HG02970 (cell line): Measurements from ENCODE around the gene ALDH3B2.
"Not testable (repeated sequence)": the region's sequence is repeated elsewhere in the genome, so short reads cannot be mapped to it uniquely, and the experiment has no call there.

Experiments
- ATAC-seq: cut with Tn5 transposase; IDR thresholded peaks from one replicate; pipeline ENCODE4 v1.9.1; 2021; ENCODE audit warnings: mild to moderate bottlenecking, moderate library complexity, moderate number of reproducible peaks; ENCODE audit not compliant: unreplicated experiment, low FRiP score

The ALDH3B2 gene

DNA sequence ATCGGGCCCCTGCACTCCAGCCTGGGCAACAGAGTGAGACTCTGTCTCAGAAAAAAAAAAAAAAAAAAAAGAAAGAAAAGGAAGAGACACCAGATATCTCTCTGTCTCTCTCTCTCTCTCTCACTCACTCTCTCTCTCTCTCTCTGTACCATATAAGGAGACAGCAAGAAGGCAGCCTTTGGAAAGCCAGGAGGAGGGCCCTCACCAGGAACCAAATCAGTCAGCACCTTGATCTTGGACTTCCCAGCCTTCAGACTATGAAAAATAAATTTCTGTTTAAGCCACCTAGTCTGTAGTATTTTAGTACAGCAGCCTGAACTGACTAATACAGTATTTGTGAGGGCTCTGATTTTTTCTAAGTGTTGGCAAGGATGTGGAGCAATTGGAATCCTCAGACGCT, 13.6 kb upstream of the ALDH3B2 start:
- no peak for ATAC-seq

DNA sequence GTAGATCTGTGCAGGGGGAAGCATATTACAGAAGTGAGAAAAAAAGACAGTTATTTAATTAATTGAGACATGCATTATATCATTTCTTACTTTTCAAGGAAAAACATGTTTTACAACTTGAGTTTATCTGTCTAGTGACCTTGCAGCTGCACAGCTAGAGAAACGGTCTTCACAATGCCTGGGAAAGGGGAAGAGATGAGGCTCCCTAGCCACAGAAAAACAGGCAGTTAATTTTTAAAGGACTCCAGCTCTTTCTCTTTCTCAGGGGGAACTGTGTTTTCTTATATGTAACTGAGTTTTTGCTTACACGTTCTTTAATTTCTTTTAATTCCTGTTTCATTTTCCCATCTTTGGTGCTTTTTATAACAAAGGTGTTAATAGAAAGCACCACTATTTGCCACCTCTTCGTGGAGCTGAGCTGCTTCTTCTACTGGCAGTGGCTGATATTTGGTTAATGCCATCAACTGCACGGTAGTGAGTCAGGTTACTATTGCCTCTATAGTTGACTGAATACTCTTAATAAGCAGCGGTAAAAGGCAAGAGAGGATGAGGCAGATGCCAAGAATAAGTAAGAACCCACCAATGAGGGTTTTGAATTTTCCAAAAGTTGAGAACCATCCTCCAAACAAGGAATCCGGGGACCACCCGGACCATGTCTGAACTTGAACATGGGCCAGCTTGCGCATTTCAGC, 11.4 kb upstream of the ALDH3B2 start:
- not testable (repeated sequence) for ATAC-seq

DNA sequence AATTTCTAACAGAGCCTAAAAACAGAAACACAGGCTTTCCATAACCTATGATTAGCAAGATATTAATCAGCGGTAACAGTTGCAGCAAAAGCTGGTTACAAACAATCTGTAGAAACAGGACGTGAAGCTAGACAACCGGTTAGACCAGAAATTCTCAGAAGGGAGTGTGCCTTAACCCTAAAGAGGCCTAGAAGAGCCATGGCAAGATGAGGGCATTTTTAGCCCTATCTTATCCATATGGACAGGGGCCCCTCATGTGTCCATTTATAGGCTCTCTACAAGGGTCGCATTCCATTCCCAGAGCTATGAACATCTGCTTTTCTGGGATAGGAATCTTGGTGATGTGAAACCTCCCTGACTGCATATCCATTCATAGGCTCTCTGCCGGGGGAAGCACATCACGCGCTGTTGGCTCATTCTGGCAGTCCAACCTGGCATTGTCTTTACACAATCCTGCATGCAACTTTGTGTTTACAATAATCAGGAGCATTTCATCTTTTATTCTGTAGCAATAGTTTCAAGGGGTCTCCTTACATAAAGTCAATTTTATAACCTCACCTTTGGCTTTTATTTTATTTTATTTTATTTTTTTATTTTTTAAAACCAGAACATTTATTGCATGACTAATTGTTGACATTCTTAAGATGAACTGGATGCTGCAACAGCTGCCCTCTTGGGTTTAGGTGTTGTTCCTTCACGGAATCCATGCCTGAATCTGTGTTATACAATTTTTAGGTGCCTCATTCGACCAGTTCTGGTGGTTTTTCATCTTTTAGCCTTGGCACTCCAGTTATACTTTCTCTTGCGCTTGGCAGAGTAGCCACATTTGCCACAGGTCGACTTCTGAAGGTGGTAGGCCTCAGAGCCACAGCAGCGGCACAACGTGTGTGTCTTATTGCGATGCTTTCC, 8.0 kb upstream of the ALDH3B2 start:
- ATAC-seq: not testable (repeated sequence)

DNA sequence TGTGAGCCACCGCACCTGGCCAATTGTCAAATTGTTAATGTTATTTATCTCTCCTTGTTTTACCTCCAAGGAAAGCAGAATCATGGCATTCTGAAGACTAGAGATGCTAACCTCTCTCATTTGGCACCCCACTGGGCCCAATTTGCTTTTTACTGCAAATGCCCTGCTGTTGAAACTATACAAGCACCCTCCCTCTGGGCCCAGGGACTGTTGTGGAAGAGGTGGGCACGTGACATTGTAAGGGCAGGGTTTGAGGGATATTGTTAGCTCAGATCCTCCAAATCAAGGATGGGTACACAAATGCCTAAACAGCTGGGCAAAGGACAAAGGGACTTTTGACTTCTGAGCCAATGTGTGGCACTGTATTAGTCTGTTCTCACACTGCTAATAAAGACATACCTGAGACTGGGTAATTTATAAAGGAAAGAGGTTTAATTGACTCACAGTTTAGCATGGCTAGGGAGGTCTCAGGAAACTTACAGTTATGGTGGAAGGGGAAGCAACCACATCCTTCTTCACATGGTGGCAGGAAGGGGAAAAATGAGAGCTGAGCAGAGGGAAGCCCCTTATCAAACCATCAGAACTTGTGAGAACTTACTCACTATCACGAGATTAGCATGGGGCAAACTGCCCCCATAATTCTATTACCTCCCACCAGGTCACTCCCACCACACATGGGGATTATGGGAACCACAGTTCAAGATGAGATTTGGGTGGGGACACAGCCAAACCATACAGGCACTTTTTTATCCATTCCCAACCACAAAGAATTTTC, 6.5 kb upstream of the ALDH3B2 start:
- no peak for ATAC-seq

DNA sequence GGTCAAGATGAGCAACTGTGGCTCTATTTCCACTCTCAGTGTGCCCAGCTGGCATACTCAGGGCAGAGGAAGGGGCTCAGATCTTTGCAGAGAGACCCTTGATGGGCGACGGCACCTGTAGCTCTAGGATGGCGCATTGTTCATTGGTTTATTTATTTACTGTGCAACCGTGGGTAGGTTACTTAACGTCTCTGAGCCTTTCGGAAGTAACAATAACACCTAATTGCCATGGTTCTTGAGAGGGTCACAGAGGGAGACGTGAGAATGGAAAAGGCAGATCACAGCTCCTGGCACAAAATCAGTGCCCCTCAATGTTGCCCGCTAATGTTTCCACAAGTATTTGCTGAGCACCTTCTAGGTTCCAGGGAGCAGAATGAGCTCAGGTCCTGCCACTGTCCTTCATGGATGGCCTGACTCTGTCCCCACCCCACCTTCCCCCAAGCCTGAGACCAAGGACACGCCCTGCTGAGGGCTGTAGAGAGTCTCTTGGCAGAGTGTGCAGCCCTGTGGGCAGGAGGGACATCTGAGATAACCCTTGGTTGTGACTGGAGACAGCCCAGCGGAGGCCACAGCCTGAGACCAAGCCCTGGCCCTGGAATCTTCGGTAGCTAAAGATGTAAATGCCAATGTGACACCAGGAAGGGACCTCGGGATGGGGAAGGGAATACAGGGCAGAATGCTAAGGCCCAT, 780 bp upstream of the ALDH3B2 start:
- no peak for ATAC-seq

DNA sequence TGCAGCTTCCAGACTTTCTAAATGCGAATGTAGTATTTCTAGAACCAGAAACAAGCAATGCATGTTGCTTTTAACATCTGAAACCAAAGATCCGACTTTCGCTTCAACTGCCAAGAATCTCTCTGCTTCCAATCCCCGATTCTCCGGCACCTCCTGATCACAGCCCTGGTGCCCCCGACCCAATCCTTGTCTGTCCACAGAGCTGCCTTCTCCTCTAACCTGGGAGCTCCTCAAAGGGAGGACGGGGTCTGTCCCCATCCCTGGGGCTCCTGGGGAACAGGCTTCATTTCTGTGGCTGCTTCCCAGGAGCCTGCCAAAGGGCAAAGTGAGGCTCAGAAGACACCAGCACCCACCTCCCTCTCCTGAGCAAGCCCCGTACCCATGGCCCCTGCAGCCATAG, 521 bp downstream of the ALDH3B2 start:
- ATAC-seq: no peak

DNA sequence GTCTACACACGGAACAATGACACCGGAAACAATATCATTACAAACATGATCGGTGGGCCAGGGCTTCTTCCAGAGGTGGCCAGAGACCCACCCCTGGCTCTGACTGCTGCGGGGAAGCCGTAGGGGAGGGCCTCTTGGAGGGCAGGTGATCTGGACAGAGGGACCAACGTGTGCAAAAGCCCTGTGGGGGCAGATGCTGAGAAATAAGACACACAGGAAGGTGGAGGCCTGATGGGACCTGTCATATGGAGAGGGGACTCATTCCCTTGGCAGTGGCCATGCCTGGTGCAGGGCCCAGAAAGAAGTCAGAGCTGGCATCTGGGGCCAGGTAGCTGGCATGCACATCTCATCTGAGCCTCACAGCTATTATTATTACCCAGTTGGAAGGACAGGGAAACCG, 1.1 kb downstream of the ALDH3B2 start:
- ATAC-seq: no peak

DNA sequence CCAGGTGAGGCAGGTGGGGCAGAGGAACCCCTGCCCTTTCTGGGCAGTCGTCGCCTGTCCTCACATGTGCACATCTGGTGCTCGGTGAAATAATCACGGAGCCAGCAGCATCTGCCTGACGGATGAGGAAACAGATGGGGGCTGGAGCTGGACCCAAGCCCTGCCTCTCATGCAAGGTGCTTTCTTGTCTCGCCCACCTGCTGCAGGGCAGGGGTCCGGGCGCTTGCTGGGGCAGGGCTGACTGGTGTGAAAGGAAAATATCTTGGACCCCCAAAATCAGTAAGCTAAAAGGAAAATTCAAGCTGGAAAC, 3.3 kb downstream of the ALDH3B2 start:
- ATAC-seq: no peak

DNA sequence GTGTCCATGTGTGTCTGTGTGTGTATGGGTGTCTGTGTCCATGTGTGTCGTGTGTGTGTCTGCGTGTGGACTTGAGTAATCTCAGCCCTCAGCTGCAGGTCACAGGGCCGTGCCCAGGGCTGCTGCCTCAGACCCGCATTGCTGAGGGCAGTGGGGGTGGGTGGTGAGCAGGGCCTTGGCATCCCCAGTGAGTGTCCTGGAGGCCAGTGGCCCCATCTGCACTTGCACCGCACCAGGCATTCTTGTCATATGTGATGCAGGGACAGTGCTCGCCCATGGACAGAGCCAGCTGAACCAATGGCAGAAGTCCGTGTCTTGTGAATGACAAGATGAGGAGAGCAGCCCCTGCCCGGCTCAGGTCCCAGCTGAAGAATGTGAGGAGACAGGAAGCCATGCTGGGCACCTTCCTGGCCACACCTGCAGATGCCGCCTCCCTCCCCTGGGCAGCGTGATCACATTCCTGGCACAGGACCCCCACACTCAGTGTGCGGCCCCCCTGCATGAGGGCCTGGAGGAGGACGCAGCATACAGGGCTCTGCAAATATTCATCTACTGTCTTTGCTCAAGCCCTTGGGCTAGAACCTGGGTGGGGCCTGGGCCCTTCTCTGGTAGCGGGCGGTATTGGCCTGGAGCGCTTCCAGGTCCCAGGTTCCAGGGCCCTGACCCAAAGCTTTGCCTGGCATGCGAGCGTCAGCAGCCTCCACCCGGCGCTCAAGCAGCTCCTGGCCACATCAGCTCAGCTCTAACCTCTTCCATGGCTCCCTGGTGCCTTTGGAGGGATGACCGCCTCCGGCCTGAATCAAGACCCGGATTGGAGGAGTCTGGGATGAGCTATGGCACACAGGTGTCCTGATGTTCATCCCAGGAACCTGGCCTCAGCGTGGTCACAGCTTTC, 3.9 kb downstream of the ALDH3B2 start:
- no peak for ATAC-seq

DNA sequence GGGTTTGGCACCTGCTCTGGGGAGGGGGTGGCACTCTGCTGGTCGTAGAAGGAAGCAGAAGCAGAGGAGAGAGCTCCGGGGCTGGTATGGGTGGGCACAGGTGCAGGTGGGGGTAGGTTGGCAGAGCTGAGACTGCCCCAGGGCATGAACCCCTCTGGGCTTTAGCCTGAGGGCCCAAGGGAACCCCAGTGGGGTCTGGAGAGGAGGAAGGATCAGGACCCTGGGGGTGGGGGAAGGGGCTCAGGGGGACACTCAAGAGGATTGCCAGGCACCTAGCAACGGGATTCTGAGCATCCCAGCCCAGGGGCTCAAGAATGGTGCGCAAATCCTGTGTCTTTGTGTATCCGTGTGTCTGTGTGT, 6.3 kb downstream of the ALDH3B2 start:
- ATAC-seq: no peak

DNA sequence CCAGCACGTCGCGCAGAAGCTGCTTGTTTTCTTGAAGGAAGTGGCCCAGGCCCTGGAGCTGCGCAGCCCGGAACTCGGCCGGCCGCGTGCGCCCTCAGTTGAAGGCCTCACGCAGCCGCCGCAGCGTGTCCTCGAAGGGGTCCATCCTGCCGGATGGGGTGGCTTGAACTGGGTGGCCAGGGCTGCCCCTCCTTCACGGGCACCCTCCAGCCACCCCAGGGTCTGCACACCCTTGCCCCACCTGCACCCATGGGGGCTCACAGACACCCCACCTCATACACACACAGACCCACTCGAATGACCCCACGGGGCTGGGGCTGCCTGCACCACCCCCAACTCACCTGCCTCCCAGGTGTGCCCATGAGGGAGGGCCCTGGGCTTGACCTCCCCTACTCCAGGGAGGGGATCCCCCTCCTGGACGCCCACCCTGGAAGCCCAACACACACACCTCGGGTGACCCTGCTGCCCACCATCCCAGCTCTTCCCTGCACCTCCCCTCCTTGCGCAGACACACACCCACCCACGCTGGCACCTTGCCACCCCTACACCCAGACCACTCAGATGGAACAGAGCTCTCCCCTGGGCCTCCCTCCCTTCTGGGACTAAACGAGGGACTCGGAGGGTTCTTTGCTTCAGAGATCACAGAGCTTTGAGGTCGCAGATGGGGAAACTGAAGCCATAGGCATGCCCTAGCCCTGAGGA, 6.8 kb downstream of the ALDH3B2 start:
- ATAC-seq: no peak

DNA sequence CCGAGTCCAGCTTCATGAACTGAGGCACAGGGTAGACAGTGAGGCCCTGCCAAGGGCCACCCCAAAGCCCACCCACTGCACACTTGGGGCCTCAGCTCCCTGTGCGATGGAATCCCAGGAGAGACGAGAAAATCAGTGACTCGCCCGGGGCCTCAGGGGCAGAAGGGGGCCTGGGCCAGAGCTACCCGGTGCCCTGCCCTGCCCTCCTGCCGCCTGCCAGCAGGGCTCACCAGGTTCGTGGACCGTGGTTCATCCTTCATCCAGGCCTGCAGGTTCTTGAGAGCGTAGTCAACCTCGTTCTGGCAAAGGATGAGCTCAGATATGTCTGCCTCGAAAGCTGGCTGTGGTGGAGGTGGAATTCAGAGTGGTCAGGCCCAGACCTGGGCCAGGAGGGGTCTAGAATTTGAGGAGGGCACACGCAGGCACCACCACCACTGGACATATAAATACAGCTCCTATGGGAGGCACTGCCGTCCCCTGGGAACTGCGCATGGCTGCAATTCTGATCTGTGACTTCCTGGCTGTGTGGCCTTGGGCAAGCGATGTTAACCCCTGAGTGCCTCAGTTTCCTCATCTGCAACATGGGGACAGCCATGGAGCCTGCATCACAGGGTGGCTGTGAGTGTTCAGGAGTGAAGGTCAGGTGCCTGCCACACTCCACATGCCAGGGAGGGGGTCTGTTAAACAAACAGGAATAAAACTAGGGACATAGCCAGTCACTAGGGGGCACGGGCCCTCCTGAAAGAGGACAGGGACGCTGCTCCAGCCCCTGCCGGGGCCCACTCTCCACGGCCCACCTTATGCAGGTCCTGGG, 7.5 kb downstream of the ALDH3B2 start:
- no peak for ATAC-seq

DNA sequence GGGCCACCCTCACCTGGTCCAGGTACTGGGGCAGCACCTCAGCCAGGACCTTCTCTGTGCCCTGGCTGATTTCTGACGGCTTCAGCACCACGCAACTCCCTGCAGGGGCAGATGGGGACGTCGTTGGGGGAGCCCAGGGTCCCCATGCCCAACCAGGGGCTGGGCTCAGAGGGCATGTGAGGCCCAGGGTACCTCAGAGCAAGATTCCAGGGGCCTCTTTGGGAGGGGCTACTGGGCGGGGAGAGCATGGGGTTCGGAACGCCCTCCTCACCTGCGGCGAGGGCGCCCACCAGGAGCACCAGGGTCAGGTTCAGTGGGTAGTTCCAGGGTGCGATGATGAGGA, 8.1 kb downstream of the ALDH3B2 start:
- ATAC-seq: no peak

DNA sequence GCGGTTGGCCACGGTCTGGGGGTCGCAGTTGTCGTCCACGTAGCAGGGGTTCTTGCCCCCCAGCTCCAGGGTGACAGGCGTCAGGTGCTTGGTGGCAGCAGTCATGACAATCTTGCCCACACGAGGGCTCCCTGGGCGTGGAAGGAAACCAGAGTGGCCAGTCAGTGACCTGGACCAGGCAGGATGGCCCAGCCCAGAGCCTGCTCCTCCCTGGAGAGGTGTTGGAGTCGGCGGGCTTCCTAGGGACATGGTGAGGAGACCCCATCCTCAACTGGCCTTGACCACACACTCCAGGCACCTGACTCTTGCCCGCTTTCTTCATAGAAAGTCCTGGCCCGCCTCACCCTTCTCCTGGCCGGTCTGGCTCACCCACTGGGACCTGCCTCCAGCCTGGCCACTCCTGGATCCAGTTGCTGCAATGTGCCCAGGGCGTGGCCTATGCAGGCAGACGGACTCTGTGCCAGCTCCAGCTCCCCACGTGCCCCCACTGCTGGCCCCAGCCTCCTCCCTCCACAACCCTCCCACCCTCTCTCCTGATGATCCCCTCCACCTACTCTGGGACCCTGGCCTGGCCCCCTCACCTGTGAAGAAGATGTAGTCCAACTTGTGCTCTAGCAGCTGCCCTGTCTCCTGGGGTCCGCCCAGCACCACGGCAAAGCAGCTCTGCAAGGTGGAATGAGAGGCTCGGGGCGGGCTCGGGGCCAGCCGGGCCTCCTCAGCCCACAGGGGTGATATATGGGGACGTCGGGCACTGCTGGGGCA, 8.7 kb downstream of the ALDH3B2 start:
- no peak for ATAC-seq

DNA sequence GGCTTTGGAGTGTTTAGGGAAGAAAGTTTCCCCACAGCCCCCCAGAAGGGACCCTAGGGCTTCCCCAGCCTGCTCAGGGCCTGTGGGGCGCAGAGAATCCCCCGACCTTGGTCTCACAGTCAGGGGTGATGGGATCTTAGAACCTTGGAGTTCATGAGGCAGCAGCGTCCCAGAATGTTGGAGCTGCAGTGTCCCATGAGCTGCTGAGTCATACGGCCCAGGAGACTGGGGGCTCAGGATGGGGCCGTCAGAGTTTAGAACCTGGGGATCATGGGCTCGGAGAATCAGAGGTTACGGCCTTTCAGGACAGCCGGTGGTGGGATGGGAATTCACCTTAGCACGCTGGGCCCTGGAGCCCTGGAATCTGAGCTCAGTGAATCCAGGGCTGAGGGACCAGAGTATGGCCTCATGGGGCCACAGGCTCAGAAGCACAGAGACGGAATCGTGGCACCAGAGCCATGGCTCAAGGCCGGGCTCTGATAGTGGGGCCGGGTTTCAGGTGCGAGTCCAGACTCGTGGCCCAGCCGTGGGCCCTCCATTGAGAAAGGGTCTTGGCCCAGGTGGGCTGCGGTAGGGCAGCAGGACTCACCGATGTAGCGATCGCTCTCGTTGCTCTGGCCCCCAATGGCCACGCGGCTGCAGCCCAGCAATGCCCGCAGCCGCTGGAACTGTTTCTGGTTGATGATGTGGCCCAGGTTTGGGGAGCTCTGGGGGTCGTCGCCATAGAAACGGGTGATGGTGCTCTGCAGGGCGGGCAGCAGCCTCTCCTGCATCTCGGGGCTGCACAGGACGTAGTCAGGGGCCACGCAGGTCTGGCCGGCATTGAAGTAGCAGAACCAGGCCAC, 9.5 kb downstream of the ALDH3B2 start:
- no peak for ATAC-seq

DNA sequence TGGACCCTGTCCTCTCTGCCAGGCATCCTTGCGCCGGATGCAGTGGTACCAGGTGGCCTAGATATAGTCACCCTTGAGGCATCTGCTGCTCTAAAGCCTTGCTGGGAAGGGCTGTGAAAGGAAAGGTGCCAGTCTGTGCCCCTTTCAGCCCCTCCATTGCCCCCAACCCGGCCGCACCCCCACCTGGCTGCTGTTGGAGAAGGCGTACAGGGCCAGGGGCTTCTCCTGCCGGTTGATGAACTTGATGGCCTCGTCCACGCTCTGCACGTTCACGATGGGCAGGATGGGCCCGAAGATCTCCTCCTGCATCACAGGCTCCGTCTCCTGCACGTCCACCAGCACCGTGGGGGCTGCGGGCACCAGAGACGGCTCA, 10.2 kb downstream of the ALDH3B2 start:
- no peak for ATAC-seq
